GM21528 (cell line): Measurements from ENCODE around the gene GPHA2.
"Not testable (repeated sequence)": the region's sequence is repeated elsewhere in the genome, so short reads cannot be mapped to it uniquely, and the experiment has no call there.

Experiments
- ATAC-seq: cut with Tn5 transposase; IDR thresholded peaks from one replicate; pipeline ENCODE4 v1.9.1; 2021; ENCODE audit warnings: mild to moderate bottlenecking, moderate library complexity; ENCODE audit not compliant: unreplicated experiment, low FRiP score

Gene GPHA2

GRCh38 chr11:64935359-64936081, at the start of gene GPHA2:
Gene GPHA2 (minus strand): TSS chr11:64935893. CDS start chr11:64935460, 433 bp downstream.
- no peak for ATAC-seq

- not testable (repeated sequence) for ATAC-seq
Observed at GRCh38 chr11:64983339-64983738, 47.6 kb upstream of the GPHA2 start.

- ATAC-seq = no peak
Observed at GRCh38 chr11:64976651-64977050, 41.0 kb upstream of the GPHA2 start.

DNA sequence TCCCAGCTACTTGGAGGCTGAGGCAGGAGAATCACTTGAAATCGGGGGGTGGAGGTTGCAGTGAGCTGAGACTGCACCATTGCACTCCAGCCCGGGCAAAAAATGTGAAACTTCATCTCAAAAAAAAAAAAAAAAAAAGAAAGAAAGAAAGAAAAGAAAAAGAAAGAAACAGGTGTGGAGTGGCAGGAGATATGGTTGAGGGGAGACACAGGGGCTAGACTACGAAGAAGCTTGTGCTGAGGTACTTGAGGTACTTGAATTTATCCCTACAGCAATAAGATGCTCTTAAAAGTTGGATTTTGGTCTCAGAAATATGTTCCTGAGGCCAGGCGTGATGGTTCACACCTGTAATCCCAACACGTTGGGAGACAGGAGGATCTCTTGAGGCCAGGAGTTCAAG, 38.4 kb upstream of the GPHA2 start:
- no peak for ATAC-seq

- no peak for ATAC-seq
Observed at GRCh38 chr11:64971421-64972233, 35.9 kb upstream of the GPHA2 start, which contains the start of gene MAJIN. Gene MAJIN (minus strand): TSS chr11:64972108. CDS start chr11:64959405, 12,703 bp downstream.

DNA sequence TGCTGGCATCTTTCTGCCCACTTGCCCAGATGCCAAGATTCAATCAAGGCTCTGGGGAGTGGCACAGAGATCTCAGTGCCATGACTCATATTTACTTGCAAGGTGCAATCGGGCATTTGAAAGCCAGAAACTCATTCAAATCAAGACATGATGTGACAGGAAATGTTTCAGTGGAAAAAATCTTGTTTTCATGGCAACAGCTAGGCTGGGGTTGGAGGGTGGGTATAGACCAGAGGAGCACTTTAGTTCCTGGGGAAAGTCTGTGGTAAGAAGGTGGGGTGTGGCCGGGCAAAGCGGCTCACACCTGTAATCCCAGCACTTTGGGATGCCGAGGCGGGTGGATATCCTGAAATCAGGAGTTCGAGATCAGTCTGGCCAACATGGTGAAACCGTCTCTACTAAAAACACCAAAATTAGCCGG, 35.0 kb upstream of the GPHA2 start:
- no peak for ATAC-seq

- ATAC-seq = no peak
Observed at GRCh38 chr11:64969209-64969608, 33.5 kb upstream of the GPHA2 start.

- ATAC-seq = no peak
Observed at GRCh38 chr11:64967375-64967774, 31.7 kb upstream of the GPHA2 start.

DNA sequence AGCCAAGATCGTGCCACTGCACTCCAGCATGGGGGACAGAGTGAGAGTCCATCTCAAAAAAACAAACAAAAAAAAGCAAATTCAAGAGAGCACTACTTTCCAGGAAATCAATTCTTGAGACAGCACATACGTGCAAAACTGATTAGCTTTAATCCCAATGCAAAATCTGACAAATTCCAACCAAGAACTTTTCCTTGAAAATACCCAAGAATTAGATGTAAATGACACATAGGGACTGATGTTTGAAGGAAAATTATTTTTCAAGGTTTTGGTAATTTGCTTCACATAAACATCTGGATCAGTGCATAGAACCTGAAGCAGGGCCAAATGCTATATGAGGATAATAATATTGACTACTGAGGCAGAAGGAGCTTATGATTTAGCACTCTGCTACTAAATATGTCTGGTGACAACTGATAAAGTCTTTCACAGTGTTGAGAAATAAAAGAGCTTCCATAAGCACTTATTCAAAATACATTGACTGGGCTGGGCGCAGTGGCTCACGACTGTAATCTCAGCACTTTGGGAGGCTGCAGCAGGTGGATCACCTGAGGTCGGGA, 27.5 kb upstream of the GPHA2 start:
- ATAC-seq = no peak

- no peak for ATAC-seq
Observed at GRCh38 chr11:64960719-64961118, 25.0 kb upstream of the GPHA2 start.

- ATAC-seq = no peak
Observed at GRCh38 chr11:64959498-64959897, 23.8 kb upstream of the GPHA2 start.

DNA sequence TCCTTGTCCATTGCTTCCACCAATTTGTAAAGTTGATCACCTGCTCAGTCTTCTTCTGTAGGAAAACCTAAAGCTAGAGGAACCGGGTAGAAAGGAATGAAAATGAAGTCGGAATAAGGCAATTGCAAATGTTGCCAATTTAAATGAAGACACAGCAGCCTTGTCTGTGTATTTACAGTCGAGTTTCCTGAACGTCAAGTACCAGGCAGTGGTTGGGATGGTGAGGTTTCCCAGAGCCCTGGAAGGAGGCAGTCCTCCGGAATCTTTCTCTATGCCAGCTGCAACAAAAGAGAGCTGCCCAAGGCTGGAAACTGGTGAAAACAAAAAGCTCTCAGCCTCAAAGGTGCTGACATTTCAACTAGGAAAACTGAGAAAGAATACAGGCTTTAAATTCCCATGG, 18.5 kb upstream of the GPHA2 start:
- no peak for ATAC-seq

GRCh38 chr11:64951529-64951928, 15.8 kb upstream of the GPHA2 start:
- no peak for ATAC-seq

DNA sequence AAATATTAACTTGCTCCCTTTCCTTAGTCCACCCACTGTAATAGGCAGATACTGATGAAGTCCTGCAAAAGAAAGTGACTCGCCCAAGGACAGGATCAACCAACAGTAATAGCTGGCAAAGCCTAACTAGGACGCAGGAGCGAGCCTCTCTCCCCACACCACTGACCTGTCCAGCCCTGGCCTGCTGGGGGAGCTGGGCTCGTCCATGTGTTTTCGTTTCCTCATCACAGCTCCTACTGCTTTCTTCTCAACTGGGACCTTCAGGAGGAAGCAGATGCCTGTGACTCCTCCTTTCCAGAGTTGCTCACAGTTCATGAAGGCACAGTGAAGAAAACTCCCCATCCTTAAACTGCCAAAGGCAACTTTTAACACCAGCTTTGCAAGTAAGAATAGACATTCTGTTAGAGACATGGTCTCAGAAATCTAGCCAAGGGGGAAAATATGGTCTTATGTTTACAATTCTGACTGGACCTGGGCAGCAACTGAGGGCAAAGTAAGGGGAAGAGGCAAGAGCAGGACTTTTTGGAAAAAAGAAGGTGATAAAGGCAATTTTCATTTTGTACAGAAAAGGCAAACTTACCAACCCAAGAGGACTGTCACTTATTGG, 11.6 kb upstream of the GPHA2 start:
- no peak for ATAC-seq

DNA sequence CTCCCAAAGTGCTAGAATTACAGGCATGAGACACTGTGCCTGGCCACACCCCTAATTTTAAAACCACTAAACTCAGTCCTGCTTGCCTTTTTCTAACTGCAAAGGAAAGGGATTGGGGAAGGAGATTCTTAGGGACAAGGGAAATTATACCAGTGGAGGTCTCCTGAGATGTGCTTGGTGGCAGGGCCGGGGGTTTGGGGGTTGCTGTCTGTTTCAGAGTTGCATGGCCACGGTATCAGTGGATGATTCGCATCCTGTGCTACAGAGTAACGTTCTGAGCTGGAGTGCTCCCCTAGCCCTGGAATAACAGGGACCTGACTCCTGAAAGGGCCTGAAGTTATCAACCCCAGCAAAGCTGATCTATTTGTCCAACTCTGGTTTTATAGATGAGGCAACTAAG, 846 bp upstream of the GPHA2 start:
- ATAC-seq = no peak

GRCh38 chr11:64934682-64935358, 873 bp downstream of the GPHA2 start:
- no peak for ATAC-seq

GRCh38 chr11:64933935-64934681, 1.6 kb downstream of the GPHA2 start:
- no peak for ATAC-seq

DNA sequence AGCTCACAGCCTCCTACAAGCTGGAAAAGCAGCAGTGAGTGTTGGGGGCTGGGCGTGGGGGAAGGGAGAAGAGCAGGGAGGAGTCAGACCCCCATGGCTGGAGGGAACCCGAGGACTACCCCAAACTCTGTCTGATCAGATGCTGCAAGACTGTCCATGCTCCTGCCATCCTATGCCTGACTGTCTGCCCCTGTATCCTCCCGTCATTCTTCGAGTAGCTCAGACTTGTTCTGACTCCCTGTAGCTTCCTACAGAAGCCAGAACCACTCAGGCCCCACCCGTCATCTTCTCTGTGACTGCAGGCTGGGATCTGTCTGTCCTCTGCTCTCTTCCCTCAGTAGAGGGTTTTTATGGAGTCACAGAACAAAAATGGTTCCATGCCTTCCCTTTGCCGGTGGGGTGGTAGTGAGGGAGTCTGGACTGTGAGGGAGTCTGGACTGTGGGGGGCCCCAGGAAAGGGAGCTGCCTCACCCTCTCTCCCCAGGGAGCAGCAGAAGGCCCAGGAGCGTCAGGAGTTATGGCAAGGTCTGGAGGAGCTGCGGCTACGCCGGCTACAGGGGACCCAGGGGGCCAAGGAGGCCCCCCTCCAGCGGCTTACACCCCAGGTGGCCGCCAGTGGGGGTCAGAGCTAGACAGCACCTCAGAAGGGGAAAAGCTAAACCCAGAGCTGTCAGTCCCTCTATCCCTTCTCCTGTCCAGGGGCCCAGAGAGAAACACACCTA, 2.3 kb downstream of the GPHA2 start:
- no peak for ATAC-seq

DNA sequence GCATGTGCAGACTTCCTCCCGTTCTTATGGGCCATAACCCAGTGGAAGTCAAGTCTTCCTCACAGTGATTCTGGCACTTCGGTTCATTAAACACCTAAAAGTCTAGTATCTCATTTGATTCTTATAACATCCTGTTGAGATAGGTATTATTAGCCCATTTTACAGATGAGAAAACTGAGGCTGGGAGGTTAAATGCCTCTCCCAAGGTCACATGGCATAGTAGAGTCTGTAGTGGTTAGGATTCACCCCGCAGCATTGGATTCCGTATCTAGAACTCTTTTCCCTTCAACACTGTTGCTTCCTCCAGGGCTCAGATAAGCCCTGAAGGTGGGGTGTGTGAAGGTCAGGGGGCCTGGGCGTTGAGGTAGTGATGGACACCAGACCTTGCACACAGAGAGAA, 3.4 kb downstream of the GPHA2 start:
- no peak for ATAC-seq
